HG03565 (cell line): ENCODE measurements around the gene IARS1.

Experiments
- ATAC-seq: cut with Tn5 transposase; IDR thresholded peaks from one replicate; pipeline ENCODE4 v1.9.1; 2021; ENCODE audit warnings: mild to moderate bottlenecking, moderate library complexity; ENCODE audit not compliant: unreplicated experiment

The IARS1 gene

GRCh38 chr9:92245005-92245797, 48.3 kb downstream of the IARS1 start:
- ATAC-seq = no peak
